ENCODE measurements around the gene ZNF436. TPM values are rescaled to one million over a fixed set of nuclear protein-coding genes. Genes with fewer than 3 reads are reported as not detected.

Gene ZNF436
- total and polyA plus RNA-seq, 3 donors from 2014 or later: 24.6 to 29.0 (median 26.7) TPM

GRCh38 chr1:23366598-23366997, 3.0 kb downstream of the ZNF436 start:
- WGBS, 2 donors: 62 to 75% methylated on average over 5 of the region's 5 CpGs
- TF ChIP-seq POLR2A (IDR thresholded peaks at IDR 0.05): no peak
- TF ChIP-seq, protein P1, sequence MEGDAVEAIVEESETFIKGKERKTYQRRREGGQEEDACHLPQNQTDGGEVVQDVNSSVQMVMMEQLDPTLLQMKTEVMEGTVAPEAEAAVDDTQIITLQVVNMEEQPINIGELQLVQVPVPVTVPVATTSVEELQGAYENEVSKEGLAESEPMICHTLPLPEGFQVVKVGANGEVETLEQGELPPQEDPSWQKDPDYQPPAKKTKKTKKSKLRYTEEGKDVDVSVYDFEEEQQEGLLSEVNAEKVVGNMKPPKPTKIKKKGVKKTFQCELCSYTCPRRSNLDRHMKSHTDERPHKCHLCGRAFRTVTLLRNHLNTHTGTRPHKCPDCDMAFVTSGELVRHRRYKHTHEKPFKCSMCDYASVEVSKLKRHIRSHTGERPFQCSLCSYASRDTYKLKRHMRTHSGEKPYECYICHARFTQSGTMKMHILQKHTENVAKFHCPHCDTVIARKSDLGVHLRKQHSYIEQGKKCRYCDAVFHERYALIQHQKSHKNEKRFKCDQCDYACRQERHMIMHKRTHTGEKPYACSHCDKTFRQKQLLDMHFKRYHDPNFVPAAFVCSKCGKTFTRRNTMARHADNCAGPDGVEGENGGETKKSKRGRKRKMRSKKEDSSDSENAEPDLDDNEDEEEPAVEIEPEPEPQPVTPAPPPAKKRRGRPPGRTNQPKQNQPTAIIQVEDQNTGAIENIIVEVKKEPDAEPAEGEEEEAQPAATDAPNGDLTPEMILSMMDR (IDR thresholded peaks at IDR 0.05): no peak
- intact Hi-C loops (cut with DNase I; ENCODE audit: low total_unique reads): no loop called here
- no peak for DNase-seq
- H3K27ac ChIP-seq: no peak overlapping the region
- H3K4me3 ChIP-seq: no peak overlapping the region
- no peaks in the 10 kb centered on the region for H3K9me3 ChIP-seq
- H3K27me3 ChIP-seq: no peaks in the 10 kb centered on the region
- peaks cover 29% of the 10 kb centered on the region for H3K4me1 ChIP-seq
- H3K36me3 ChIP-seq (ENCODE audit: low read depth, missing control alignments): no peaks in the 10 kb centered on the region

DNA sequence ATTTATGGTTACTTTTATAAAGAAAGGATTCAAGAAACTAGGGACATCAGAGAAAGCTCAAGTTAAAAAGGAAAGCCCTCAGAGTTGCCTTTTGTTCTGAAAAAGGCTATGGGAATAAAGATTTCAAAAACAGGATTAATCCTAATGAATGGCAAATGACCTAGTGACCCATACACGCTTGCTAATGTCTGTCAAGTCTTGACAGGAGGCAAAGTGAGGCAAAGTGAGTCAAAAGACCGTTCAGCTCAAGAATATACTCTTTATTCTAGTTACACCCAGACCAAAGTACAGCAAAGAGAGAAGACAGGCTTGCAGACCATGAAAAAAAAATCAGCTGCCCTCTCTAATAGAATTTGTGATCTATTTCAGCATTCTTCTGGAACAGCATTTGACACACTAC, 3.5 kb downstream of the ZNF436 start:
- no peak overlapping the region for H3K27ac ChIP-seq
- no peaks in the 10 kb centered on the region for H3K27me3 ChIP-seq
- H3K4me1 ChIP-seq: peaks cover 24% of the 10 kb centered on the region
- no peaks in the 10 kb centered on the region for H3K36me3 ChIP-seq (ENCODE audit: low read depth, missing control alignments)
- intact Hi-C loops (cut with DNase I; ENCODE audit: low total_unique reads): no loop called here
- TF ChIP-seq, protein P1 (IDR thresholded peaks at IDR 0.05): no peak
- no peak for TF ChIP-seq POLR2A (IDR thresholded peaks at IDR 0.05)
- 74 to 79% methylated on average over 2 of the region's 2 CpGs for WGBS, 2 donors
- H3K4me3 ChIP-seq: no peak overlapping the region
- no peaks in the 10 kb centered on the region for H3K9me3 ChIP-seq
- DNase-seq: no peak

DNA sequence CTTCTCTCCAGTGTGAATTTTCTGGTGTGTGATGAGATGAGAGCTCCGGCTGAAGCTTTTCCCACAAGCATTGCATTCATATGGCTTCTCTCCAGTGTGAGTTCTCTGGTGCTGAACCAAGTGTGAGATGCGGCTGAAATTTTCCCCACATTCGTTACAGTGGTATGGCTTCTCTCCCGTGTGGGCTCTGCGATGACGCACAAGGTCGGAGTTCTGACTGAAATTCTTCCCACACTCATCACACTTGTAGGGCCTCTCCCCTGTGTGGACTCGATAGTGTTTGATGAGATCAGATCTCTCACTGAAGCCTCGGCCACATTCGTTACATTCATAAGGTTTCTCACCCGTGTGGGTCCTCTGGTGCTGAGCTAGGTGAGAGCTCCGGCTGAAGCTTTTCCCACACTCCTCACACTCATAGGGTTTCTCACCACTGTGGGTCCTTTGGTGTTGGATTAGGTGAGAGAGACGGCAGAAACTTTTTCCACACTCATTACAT, 7.4 kb downstream of the ZNF436 start:
- intact Hi-C loops (cut with DNase I; ENCODE audit: low total_unique reads): no loop called here
- TF ChIP-seq POLR2A (IDR thresholded peaks at IDR 0.05): no peak
- TF ChIP-seq, protein P1 (IDR thresholded peaks at IDR 0.05): no peak
- Histone ChIP-seq H3K9me3 (no peaks in the 10 kb centered on the region), H3K4me1 (peaks cover 13% of the 10 kb centered on the region), H3K27ac (no peak overlapping the region), H3K4me3 (no peak overlapping the region), H3K36me3 (ENCODE audit: low read depth, missing control alignments) (no peaks in the 10 kb centered on the region), H3K27me3 (no peaks in the 10 kb centered on the region)
- no peak for DNase-seq
- WGBS, 2 donors: 98 to 99% methylated on average over 13 of the region's 13 CpGs

DNA sequence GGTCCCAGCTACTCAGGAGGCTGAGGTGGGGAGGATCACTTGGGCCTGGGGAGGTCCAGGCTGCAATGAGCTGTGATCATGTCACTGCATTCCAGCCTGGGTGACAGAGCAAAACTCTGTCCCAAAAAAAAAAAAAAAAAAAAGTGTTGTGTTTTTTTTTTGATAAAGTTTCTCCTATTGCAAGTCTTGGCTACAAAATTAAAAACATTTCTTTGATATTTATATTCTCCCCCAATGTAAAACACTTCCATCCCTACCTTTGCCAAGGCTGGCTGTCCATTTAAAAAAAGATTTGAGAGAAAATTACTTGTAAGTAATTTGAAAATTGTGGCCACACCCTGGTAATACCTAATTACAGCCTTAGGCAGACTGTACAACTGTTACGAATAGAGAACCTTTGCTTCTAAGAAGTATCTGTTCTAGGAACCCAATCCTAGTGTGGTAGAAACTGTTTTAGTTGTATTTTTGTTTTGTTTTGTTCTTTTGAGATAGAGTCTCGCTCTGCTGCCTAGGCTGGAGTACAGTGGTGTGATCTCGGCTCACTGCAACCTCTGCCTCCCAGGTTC, 11.2 kb downstream of the ZNF436 start:
- Histone ChIP-seq H3K36me3 (ENCODE audit: low read depth, missing control alignments) (no peaks in the 10 kb centered on the region), H3K4me3 (no peak overlapping the region), H3K27me3 (no peaks in the 10 kb centered on the region), H3K4me1 (peaks cover 10% of the 10 kb centered on the region), H3K9me3 (no peaks in the 10 kb centered on the region), H3K27ac (no peak overlapping the region)
- intact Hi-C loops (cut with DNase I; ENCODE audit: low total_unique reads): no loop called here
- 83 to 88% methylated on average over 3 of the region's 3 CpGs for WGBS, 2 donors
- DNase-seq: no peak
- no peak for TF ChIP-seq POLR2A (IDR thresholded peaks at IDR 0.05)
- TF ChIP-seq, protein P1 (IDR thresholded peaks at IDR 0.05): no peak
